ENCODE results near the gene OTX1.
A peak's percentile ranks its signal among the peaks of the same experiment; 100 is the strongest.

The OTX1 gene

GRCh38 chr2:63078852-63079606 lies 28.4 kb downstream of the OTX1 start:
- H3K9me2 ChIP-seq (ENCODE audit: low read depth, low read length): no peaks in the 10 kb centered on the region
- no peaks in the 10 kb centered on the region for H4K20me1 ChIP-seq (ENCODE audit: insufficient read depth, low read length)
- H3K79me2 ChIP-seq (ENCODE audit: insufficient read depth, low read length): no peaks in the 10 kb centered on the region
- H2AFZ ChIP-seq (ENCODE audit: low read length): no peak overlapping the region
- H3K36me3 ChIP-seq (ENCODE audit: insufficient read depth, low read length): no peaks in the 10 kb centered on the region
- peaks cover 18% of the 10 kb centered on the region for H3K4me1 ChIP-seq (ENCODE audit: insufficient read depth, low read length, severe bottlenecking)
- no peak overlapping the region for H3K27ac ChIP-seq (ENCODE audit: low read depth, low read length, poor library complexity, severe bottlenecking)
- H3F3A ChIP-seq (ENCODE audit: insufficient read depth, low read length): no peaks in the 10 kb centered on the region
- no peak for TF ChIP-seq EZH2 (IDR thresholded peaks at IDR 0.05; ENCODE audit: borderline replicate concordance, low read length)
- TF ChIP-seq CTCF (IDR thresholded peaks at IDR 0.05; ENCODE audit: low read length): peak; percentile 92
- H3K27me3 ChIP-seq (ENCODE audit: insufficient read depth, low read length): no peaks in the 10 kb centered on the region
- no peaks in the 10 kb centered on the region for H3K9me3 ChIP-seq (ENCODE audit: low read length)
- no peak overlapping the region for H3K9ac ChIP-seq (ENCODE audit: low read length)
- H3K4me2 ChIP-seq (ENCODE audit: low read length): no peak overlapping the region
- no peak overlapping the region for H3K4me3 ChIP-seq (ENCODE audit: low read depth, low read length, poor library complexity, severe bottlenecking)

- Histone ChIP-seq H4K20me1 (ENCODE audit: insufficient read depth, low read length) (no peaks in the 10 kb centered on the region), H3K4me3 (ENCODE audit: low read depth, low read length, poor library complexity, severe bottlenecking) (no peak overlapping the region), H3K27me3 (ENCODE audit: insufficient read depth, low read length) (no peaks in the 10 kb centered on the region), H2AFZ (ENCODE audit: low read length) (no peak overlapping the region), H3K27ac (ENCODE audit: low read depth, low read length, poor library complexity, severe bottlenecking) (no peak overlapping the region), H3K4me1 (ENCODE audit: insufficient read depth, low read length, severe bottlenecking) (peaks cover 4% of the 10 kb centered on the region), H3F3A (ENCODE audit: insufficient read depth, low read length) (no peaks in the 10 kb centered on the region), H3K9me3 (ENCODE audit: low read length) (no peaks in the 10 kb centered on the region), H3K4me2 (ENCODE audit: low read length) (no peak overlapping the region), H3K79me2 (ENCODE audit: insufficient read depth, low read length) (no peaks in the 10 kb centered on the region), H3K9ac (ENCODE audit: low read length) (no peak overlapping the region), H3K9me2 (ENCODE audit: low read depth, low read length) (no peaks in the 10 kb centered on the region), H3K36me3 (ENCODE audit: insufficient read depth, low read length) (no peaks in the 10 kb centered on the region)
- no peak for TF ChIP-seq EZH2 (IDR thresholded peaks at IDR 0.05; ENCODE audit: borderline replicate concordance, low read length)
- no peak for TF ChIP-seq CTCF (IDR thresholded peaks at IDR 0.05; ENCODE audit: low read length)
Observed at GRCh38 chr2:63081404-63081803, 30.8 kb downstream of the OTX1 start.

- H3K4me3 ChIP-seq (ENCODE audit: low read depth, low read length, poor library complexity, severe bottlenecking): no peak overlapping the region
- H2AFZ ChIP-seq (ENCODE audit: low read length): no peak overlapping the region
- no peaks in the 10 kb centered on the region for H3K36me3 ChIP-seq (ENCODE audit: insufficient read depth, low read length)
- H3K9me2 ChIP-seq (ENCODE audit: low read depth, low read length): no peaks in the 10 kb centered on the region
- H3K79me2 ChIP-seq (ENCODE audit: insufficient read depth, low read length): no peaks in the 10 kb centered on the region
- no peaks in the 10 kb centered on the region for H4K20me1 ChIP-seq (ENCODE audit: insufficient read depth, low read length)
- H3K9ac ChIP-seq (ENCODE audit: low read length): no peak overlapping the region
- no peaks in the 10 kb centered on the region for H3K9me3 ChIP-seq (ENCODE audit: low read length)
- TF ChIP-seq CTCF (IDR thresholded peaks at IDR 0.05; ENCODE audit: low read length): no peak
- no peak for TF ChIP-seq EZH2 (IDR thresholded peaks at IDR 0.05; ENCODE audit: borderline replicate concordance, low read length)
- H3K4me1 ChIP-seq (ENCODE audit: insufficient read depth, low read length, severe bottlenecking): no peaks in the 10 kb centered on the region
- H3K4me2 ChIP-seq (ENCODE audit: low read length): no peak overlapping the region
- H3F3A ChIP-seq (ENCODE audit: insufficient read depth, low read length): no peaks in the 10 kb centered on the region
- H3K27me3 ChIP-seq (ENCODE audit: insufficient read depth, low read length): no peaks in the 10 kb centered on the region
- H3K27ac ChIP-seq (ENCODE audit: low read depth, low read length, poor library complexity, severe bottlenecking): no peak overlapping the region
Observed at GRCh38 chr2:63086687-63087086, 36.1 kb downstream of the OTX1 start.

All from OCI-LY1 (cell line).